ENCODE measurements around the gene TBCK. TPM values are rescaled to one million over a fixed set of nuclear protein-coding genes. Genes with fewer than 3 reads are reported as not detected.
A peak's percentile ranks its signal among the peaks of the same experiment; 100 is the strongest.

Gene TBCK
- total and polyA plus RNA-seq, 2 of the 13 experiments (the other 11 are each of a cell fraction or from before 2014, with no cell fraction given) = 51.0 to 62.4 TPM

DNA sequence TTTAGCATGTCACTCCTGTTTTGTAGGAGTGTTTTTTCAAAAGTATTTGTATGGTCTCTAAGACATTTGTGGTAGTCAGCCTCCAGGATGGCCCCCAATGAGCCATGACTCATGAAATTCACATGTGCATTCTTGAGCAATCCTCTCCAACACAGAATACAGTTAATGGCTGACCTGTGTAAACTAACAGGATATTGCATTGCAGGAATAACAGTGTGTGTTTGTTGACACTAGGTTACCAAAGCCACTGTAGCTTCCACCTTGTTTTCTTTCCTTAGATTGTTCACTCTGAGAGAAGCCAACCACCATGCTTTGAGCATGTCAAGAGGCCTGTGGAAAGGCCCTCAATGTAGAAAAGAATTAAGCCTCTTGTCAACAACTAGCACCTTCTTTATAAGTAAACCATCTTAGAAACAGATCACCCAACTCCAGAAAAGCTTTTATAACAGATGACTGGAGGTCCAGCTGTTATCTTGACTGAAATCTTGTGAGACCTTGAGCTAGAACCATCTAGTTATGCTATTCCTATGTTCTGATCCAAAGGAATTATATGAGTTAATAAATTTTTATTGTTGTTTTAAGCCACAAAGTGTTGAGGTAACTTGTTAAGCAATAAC lies 28.5 kb downstream of the TBCK start (continued):
- TF ChIP-seq DMAP1 (CRISPR knock-in tag; IDR thresholded peaks at IDR 0.05) = peak; percentile 71
- TF ChIP-seq CENPT (CRISPR knock-in tag; IDR thresholded peaks at IDR 0.05; ENCODE audit: low read depth) = no peak
- TF ChIP-seq HOXA3 (CRISPR knock-in tag; IDR thresholded peaks at IDR 0.05) = peak; percentile 85
- peak; percentile 100 for TF ChIP-seq CEBPB (IDR thresholded peaks at IDR 0.05; ENCODE audit: borderline replicate concordance, low read depth, low read length)
- no peak for TF ChIP-seq PRMT3 (CRISPR knock-in tag; IDR thresholded peaks at IDR 0.05; ENCODE audit: borderline replicate concordance, low read depth)
- TF ChIP-seq, protein P1, sequence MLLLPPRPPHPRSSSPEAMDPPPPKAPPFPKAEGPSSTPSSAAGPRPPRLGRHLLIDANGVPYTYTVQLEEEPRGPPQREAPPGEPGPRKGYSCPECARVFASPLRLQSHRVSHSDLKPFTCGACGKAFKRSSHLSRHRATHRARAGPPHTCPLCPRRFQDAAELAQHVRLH (CRISPR knock-in tag; IDR thresholded peaks at IDR 0.05; ENCODE audit: borderline replicate concordance, low read depth) = peak; percentile 96
- TF ChIP-seq HDAC1 (CRISPR knock-in tag; IDR thresholded peaks at IDR 0.05) = peak; percentile 83
- 0 out of 2 replicates have a peak, but pooled peaks have one; percentile 39 for TF ChIP-seq ZNF546 (CRISPR knock-in tag; conservative IDR thresholded peaks at IDR 0.05)
- TF ChIP-seq ELF1 (CRISPR knock-in tag; IDR thresholded peaks at IDR 0.05) = peak; percentile 30; the same call in 1 of the 2 replicates
- TF ChIP-seq, protein P2, sequence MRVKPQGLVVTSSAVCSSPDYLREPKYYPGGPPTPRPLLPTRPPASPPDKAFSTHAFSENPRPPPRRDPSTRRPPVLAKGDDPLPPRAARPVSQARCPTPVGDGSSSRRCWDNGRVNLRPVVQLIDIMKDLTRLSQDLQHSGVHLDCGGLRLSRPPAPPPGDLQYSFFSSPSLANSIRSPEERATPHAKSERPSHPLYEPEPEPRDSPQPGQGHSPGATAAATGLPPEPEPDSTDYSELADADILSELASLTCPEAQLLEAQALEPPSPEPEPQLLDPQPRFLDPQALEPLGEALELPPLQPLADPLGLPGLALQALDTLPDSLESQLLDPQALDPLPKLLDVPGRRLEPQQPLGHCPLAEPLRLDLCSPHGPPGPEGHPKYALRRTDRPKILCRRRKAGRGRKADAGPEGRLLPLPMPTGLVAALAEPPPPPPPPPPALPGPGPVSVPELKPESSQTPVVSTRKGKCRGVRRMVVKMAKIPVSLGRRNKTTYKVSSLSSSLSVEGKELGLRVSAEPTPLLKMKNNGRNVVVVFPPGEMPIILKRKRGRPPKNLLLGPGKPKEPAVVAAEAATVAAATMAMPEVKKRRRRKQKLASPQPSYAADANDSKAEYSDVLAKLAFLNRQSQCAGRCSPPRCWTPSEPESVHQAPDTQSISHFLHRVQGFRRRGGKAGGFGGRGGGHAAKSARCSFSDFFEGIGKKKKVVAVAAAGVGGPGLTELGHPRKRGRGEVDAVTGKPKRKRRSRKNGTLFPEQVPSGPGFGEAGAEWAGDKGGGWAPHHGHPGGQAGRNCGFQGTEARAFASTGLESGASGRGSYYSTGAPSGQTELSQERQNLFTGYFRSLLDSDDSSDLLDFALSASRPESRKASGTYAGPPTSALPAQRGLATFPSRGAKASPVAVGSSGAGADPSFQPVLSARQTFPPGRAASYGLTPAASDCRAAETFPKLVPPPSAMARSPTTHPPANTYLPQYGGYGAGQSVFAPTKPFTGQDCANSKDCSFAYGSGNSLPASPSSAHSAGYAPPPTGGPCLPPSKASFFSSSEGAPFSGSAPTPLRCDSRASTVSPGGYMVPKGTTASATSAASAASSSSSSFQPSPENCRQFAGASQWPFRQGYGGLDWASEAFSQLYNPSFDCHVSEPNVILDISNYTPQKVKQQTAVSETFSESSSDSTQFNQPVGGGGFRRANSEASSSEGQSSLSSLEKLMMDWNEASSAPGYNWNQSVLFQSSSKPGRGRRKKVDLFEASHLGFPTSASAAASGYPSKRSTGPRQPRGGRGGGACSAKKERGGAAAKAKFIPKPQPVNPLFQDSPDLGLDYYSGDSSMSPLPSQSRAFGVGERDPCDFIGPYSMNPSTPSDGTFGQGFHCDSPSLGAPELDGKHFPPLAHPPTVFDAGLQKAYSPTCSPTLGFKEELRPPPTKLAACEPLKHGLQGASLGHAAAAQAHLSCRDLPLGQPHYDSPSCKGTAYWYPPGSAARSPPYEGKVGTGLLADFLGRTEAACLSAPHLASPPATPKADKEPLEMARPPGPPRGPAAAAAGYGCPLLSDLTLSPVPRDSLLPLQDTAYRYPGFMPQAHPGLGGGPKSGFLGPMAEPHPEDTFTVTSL (CRISPR knock-in tag; IDR thresholded peaks at IDR 0.05; ENCODE audit: borderline replicate concordance) = peak; percentile 98
- TF ChIP-seq, protein P3, sequence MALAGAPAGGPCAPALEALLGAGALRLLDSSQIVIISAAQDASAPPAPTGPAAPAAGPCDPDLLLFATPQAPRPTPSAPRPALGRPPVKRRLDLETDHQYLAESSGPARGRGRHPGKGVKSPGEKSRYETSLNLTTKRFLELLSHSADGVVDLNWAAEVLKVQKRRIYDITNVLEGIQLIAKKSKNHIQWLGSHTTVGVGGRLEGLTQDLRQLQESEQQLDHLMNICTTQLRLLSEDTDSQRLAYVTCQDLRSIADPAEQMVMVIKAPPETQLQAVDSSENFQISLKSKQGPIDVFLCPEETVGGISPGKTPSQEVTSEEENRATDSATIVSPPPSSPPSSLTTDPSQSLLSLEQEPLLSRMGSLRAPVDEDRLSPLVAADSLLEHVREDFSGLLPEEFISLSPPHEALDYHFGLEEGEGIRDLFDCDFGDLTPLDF (CRISPR knock-in tag; IDR thresholded peaks at IDR 0.05) = 0 out of 2 replicates have a peak, but pooled peaks have one; percentile 32
- TF ChIP-seq, protein P4, sequence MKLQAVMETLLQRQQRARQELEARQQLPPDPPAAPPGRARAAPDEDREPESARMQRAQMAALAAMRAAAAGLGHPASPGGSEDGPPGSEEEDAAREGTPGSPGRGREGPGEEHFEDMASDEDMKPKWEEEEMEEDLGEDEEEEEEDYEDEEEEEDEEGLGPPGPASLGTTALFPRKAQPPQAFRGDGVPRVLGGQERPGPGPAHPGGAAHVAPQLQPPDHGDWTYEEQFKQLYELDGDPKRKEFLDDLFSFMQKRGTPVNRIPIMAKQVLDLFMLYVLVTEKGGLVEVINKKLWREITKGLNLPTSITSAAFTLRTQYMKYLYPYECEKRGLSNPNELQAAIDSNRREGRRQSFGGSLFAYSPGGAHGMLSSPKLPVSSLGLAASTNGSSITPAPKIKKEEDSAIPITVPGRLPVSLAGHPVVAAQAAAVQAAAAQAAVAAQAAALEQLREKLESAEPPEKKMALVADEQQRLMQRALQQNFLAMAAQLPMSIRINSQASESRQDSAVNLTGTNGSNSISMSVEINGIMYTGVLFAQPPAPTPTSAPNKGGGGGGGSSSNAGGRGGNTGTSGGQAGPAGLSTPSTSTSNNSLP (IDR thresholded peaks at IDR 0.05; ENCODE audit: low read depth, low read length) = peak; percentile 92
- TF ChIP-seq ZNF660 (CRISPR knock-in tag; IDR thresholded peaks at IDR 0.05; ENCODE audit: borderline replicate concordance, low read depth) = no peak
- TF ChIP-seq, protein P5, sequence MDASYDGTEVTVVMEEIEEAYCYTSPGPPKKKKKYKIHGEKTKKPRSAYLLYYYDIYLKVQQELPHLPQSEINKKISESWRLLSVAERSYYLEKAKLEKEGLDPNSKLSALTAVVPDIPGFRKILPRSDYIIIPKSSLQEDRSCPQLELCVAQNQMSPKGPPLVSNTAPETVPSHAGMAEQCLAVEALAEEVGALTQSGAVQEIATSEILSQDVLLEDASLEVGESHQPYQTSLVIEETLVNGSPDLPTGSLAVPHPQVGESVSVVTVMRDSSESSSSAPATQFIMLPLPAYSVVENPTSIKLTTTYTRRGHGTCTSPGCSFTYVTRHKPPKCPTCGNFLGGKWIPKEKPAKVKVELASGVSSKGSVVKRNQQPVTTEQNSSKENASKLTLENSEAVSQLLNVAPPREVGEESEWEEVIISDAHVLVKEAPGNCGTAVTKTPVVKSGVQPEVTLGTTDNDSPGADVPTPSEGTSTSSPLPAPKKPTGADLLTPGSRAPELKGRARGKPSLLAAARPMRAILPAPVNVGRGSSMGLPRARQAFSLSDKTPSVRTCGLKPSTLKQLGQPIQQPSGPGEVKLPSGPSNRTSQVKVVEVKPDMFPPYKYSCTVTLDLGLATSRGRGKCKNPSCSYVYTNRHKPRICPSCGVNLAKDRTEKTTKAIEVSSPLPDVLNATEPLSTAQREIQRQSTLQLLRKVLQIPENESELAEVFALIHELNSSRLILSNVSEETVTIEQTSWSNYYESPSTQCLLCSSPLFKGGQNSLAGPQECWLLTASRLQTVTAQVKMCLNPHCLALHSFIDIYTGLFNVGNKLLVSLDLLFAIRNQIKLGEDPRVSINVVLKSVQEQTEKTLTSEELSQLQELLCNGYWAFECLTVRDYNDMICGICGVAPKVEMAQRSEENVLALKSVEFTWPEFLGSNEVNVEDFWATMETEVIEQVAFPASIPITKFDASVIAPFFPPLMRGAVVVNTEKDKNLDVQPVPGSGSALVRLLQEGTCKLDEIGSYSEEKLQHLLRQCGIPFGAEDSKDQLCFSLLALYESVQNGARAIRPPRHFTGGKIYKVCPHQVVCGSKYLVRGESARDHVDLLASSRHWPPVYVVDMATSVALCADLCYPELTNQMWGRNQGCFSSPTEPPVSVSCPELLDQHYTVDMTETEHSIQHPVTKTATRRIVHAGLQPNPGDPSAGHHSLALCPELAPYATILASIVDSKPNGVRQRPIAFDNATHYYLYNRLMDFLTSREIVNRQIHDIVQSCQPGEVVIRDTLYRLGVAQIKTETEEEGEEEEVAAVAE (CRISPR knock-in tag; IDR thresholded peaks at IDR 0.05; ENCODE audit: borderline replicate concordance) = peak; percentile 93
